ENCODE data around the gene MEG3. TPM values are rescaled to one million over a fixed set of nuclear protein-coding genes. Genes with fewer than 3 reads are reported as not detected.

Gene MEG3
- total and polyA plus RNA-seq, 2 donors (not counting 3 experiments of a cell fraction or from before 2014, with no cell fraction given) = 378 to 508 TPM

- no peak for DNase-seq (ENCODE audit: low read depth, low spot score)
- Histone ChIP-seq H4K20me1 (replicated peaks; ENCODE audit: control insufficient read depth, extremely low read depth, insufficient read depth, low read length) (no peaks in the 10 kb centered on the region), H3K27me3 (ENCODE audit: control insufficient read depth in 2 of 2, insufficient read depth in 2 of 2, low read length in 2 of 2) (no peaks in the 10 kb centered on the region), H3K9me3 (replicated peaks; ENCODE audit: control insufficient read depth, insufficient read depth, low read length) (no peaks in the 10 kb centered on the region), H2AFZ (ENCODE audit: low read depth, low read length) (no peak overlapping the region), H3K4me2 (ENCODE audit: insufficient read depth, low read length) (no peak overlapping the region), H3K4me1 (ENCODE audit: control insufficient read depth, extremely low read depth, insufficient read depth, low read length) (no peaks in the 10 kb centered on the region), H3K4me3 (replicated peaks in 1 of 3; ENCODE audit: insufficient read depth in 1 of 3, low read depth in 1 of 3, low read length in 3 of 3) (no peak overlapping the region), H3K79me2 (ENCODE audit: control insufficient read depth, insufficient read depth, low read length) (no peaks in the 10 kb centered on the region), H3K27ac (ENCODE audit: insufficient read depth, low read depth, low read length) (no peak overlapping the region), H3K36me3 (ENCODE audit: control insufficient read depth in 2 of 2, extremely low read depth in 1 of 2, insufficient read depth in 2 of 2, low read length in 2 of 2) (peaks cover 2 to 18% of the 10 kb centered on the region in 2 experiments), H3K9ac (replicated peaks; ENCODE audit: extremely low read depth, insufficient read depth, low read length) (no peak overlapping the region), H3K9me1 (replicated peaks; ENCODE audit: control insufficient read depth, extremely low read depth, insufficient read depth, low read length) (no peaks in the 10 kb centered on the region)
- dilution Hi-C loops (cut with MboI; ENCODE audit: extremely low pct_ligation_motif_present, low sequenced_read_pairs) (no loop called here), intact Hi-C loops (cut with micrococcal nuclease) (no loop called here)
- POLR2A ChIA-PET = no interaction called here
- TF ChIP-seq EZH2 (IDR thresholded peaks at IDR 0.05; ENCODE audit: borderline replicate concordance, low read depth, low read length, severe bottlenecking) (no peak), JUN (IDR thresholded peaks at IDR 0.05; ENCODE audit: borderline replicate concordance, insufficient read depth, insufficient read length, low read depth) (no peak), FOS (IDR thresholded peaks at IDR 0.05; ENCODE audit: borderline replicate concordance, insufficient read depth, low read length) (no peak), CTCF (IDR thresholded peaks at IDR 0.05; ENCODE audit: extremely low read depth in 1 of 2, insufficient read depth in 1 of 2, low read depth in 1 of 2, low read length in 2 of 2) (no peak), POLR2A (IDR thresholded peaks at IDR 0.05; ENCODE audit: low read depth, low read length) (no peak), POLR2AphosphoS5 (IDR thresholded peaks at IDR 0.05; ENCODE audit: insufficient read depth, low read depth, low read length) (no peak), MAX (IDR thresholded peaks at IDR 0.05; ENCODE audit: insufficient read depth, insufficient read length) (no peak), MYC (IDR thresholded peaks at IDR 0.05; ENCODE audit: low read depth, low read length) (no peak)
- no TSS peak for BruUV-seq (replicated peaks)
- CTCF ChIA-PET = interaction anchor here (0.7 to 1.1 kb wide), 3 partner anchors 13 to 347 kb away, joined by 3 to 4 read pairs (median 3); no protein-coding TSS in a partner anchor
- FAIRE-seq = no peak
Observed at GRCh38 chr14:100887728-100888335, 61.9 kb downstream of the MEG3 start.
